ENCODE results near the gene SLC1A4.
"Not testable (repeated sequence)": the region's sequence is repeated elsewhere in the genome, so short reads cannot be mapped to it uniquely, and the experiment has no call there.

Gene SLC1A4
- long read RNA-seq, donor 1: 0 reads
- long read RNA-seq, donor 2: 0 reads
- long read RNA-seq, donor 3: 0 reads
- long read RNA-seq, donor 4, full-length matches to known transcripts: 1 of 186 reads
- long read RNA-seq, donor 4, partial matches to known transcripts: 36 of 186 reads
- long read RNA-seq, donor 4, other reads (novel, unspliced or antisense): 149 of 186 reads
- long read RNA-seq, donor 5, full-length matches to known transcripts: 4 of 307 reads
- long read RNA-seq, donor 5, partial matches to known transcripts: 297 of 307 reads
- long read RNA-seq, donor 5, other reads (novel, unspliced or antisense): 6 of 307 reads
- long read RNA-seq, donor 6, full-length matches to known transcripts: 1 of 1 reads
- long read RNA-seq, donor 6, partial matches to known transcripts: 0 of 1 reads
- long read RNA-seq, donor 6, other reads (novel, unspliced or antisense): 0 of 1 reads
- long read RNA-seq, donor 7, partial matches to known transcripts: 267 of 267 reads
- long read RNA-seq, donor 7, other reads (novel, unspliced or antisense): 0 of 267 reads
- long read RNA-seq, donor 8: 0 reads

GRCh38 chr2:64989126-64989981, at the start of gene SLC1A4:
Gene SLC1A4, plus strand, starts transcription at chr2:64989399. Its CDS starts 245 bp downstream, at chr2:64989644.
- DNase-seq: peak; percentile 89

DNA sequence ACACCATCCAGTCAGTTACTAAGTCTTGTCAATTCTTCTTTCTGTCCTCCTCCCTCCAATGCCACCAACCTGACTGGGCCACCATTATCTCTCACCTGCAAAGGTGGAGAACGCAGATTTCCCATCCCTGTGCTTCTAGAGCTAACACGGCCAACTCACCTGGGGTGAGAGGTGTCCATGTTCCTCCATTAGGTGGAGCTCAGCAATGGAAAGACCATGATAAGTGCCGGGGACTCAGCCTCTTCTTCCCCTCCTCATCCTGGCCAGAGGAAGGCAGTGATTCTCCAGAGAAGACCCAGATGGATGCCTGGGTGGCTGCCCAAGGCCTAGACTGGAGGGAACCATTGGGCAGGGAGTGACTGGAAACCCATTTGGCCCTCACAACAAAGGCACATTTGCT, 48.1 kb upstream of the SLC1A4 start:
- no peak for DNase-seq

DNA sequence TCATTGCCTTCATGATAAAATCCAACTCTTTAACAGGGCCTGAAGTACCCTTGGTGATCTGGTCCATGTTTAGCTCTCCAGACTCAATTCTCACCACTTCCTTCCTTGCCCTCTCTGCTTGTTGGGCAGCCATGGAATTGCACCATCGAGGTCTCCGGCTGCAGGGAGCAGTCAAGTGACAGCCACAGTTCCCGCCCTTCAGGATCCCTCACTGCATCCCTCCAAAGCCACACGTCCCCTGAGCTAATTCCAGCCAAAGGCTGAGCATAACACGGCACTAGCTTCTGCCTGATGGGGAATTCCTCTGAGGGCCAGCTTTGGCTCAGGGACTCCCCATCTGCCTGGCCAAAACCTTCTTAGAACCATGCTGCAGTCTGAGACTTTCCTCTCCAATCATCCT, 47.4 kb upstream of the SLC1A4 start:
- DNase-seq: no peak

- no peak for DNase-seq
Measured at GRCh38 chr2:64942693-64943092, 46.5 kb upstream of the SLC1A4 start.

DNA sequence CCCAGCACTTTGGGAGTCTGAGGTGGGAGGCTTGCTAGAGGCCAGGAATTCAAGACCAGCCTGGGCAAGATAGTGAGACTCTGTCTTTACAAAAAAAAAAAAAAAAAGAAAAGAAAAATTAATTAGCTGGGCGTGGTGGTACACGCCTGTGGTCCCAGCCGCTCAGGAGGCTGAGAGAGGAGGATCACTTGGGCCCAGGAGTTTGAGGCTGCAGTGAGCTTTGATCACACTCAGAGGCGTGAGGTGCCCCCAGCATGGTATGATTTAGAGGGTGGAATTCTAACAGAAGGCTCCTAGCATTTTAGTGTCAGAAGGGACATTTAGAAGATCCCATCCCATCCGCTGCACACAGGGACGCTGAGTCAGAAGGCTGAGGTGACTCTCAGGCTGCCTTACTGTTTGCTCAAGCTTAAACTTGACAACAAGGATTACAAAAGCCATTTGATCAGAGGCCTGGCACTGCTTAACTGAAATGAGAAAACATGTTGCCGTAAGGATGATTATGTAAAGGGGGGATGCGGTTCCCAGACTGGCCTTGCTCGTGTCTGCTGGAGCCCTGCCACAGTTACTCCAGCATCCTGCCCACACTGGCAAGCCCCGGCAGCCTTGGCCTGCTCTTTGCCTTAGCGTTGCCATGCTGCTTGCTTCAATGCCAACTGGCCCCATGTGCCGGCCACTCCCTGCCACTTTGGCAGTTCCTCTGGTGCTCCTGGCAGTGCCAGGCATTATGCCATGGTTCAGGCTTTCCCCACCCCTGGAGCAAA, 45.6 kb upstream of the SLC1A4 start:
- no peak for DNase-seq

DNA sequence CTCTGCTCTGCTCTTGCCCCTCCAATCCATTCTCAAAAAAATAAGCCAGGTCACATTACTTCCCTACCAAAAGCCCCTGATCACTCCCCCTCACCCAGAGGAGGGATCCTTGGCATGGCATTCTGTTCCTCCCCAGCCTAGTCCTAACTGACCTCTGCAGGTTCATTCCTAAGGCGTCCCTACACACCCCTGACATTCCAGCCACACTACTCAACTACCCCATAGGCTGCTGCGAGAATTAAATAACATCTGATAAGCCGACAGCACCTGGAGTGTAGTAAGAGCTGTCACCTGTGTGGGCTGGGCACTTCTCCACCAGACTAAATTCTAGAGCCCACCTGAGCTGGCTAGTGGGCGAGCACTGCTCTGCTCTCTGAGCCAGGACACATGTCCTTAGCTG, 44.7 kb upstream of the SLC1A4 start:
- DNase-seq: no peak

GRCh38 chr2:64945973-64946768, 43.0 kb upstream of the SLC1A4 start:
- no peak for DNase-seq

- DNase-seq: no peak
Measured at GRCh38 chr2:64946769-64947247, 42.4 kb upstream of the SLC1A4 start.

- no peak for DNase-seq
Measured at GRCh38 chr2:64947885-64948284, 41.3 kb upstream of the SLC1A4 start.

GRCh38 chr2:64950226-64951160, 38.7 kb upstream of the SLC1A4 start:
- no peak for DNase-seq

DNA sequence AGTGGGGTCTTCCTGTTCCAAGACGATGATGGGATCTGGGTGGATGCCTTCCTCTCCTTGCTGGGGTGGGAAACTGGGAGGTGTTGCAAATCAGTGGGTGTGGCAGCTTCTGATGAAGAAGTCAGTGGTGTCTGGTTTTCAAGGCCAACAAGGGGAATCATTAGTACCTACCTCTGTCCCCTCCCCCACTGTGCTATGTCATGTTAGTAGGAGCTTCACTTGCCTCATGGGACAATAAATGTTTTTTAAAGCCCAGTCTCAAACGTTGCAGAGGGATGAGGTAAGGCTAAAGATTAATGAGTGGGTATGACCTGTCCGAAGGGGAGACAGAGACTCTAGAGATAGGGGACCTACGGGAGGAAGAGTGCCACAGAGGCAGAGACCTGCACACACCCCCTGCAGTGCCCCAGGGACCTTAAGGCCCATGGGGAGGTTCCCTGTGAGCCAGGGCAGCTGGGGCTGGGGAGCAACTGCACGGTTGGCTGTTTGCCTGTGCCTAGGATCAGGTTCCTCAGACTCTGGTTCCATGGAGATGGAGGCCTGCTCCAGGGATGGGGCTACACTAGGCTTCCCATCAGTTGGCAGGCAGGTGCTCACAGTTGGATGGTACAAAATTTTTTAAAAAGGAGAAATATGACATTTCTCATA, 37.8 kb upstream of the SLC1A4 start:
- DNase-seq: no peak

- no peak for DNase-seq
Measured at GRCh38 chr2:64952096-64952495, 37.1 kb upstream of the SLC1A4 start.

DNA sequence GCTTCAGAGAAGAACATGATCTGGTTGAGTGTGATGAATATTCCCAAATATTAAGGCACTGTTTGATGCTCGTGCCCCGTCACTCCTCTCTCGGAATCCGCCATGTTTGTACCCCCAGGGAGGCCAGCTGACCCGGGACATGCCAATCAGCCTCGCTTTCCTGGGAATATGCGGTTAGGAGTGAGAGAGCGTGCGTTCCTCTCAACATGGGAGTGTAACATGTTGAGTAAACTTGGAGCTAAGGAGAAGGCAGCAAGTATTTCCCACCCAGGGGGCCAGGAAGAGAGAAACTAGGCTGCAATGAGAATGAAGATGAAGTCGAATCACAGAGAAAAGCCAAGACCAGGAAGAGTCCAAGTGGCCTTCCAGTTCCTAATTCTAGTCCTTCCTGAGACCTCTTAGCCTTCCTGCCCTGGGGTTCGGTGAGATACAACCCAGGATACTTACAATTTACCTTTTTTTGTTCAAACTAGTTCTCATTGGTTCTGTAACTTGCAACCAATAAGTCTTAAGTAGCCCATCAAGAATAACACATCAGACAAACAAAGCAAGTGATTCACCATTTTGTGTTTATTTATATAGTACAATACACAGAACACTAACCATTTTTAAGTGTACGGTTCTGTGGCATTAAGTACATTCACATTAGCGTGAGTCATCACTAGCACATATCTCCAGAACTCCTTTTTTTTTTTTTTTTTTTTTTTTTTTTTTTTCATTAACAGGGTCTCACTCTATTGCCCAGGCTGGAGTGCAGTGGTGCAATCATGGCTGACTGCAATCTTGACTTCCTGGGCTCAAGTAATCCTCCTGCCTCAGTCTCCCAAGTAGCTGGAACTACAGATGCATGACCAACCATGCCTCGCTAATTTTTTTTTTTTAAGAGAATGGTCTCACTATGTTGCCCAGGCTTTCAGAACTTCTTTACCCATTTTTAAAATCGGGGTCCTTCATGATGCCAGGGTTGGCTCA, 36.4 kb upstream of the SLC1A4 start:
- no peak for DNase-seq

- no peak for DNase-seq
Measured at GRCh38 chr2:64955467-64955866, 33.7 kb upstream of the SLC1A4 start.

- DNase-seq: no peak
Measured at GRCh38 chr2:64957109-64957903, 31.9 kb upstream of the SLC1A4 start.

GRCh38 chr2:64958556-64958955, 30.6 kb upstream of the SLC1A4 start:
- DNase-seq: no peak

- no peak for DNase-seq
Measured at GRCh38 chr2:64960819-64961218, 28.4 kb upstream of the SLC1A4 start.

- not testable (repeated sequence) for DNase-seq
Measured at GRCh38 chr2:64963138-64963537, 26.1 kb upstream of the SLC1A4 start.

All from right kidney (tissue), 9 donors.